Lung (tissue), 12 donors: ENCODE data around the gene NKTR. TPM values are rescaled to one million over a fixed set of nuclear protein-coding genes. Genes with fewer than 3 reads are reported as not detected.
A peak's percentile ranks its signal among the peaks of the same experiment; 100 is the strongest.

Experiments used
- ATAC-seq: fragments of 200-7000 bp; cut with Tn5 transposase; one replicate; pipeline ENCODE4 v1.9.1; 2020; ENCODE audit warnings: moderate number of reproducible peaks; ENCODE audit not compliant: insufficient read depth, low FRiP score
- DNase-seq, 3 donors: peaks; one replicate each; pipeline ENCODE4 v3.0.0-alpha.2; 2013 to 2017
- H3K27ac ChIP-seq, 2 donors: one replicate each; pipeline ENCODE4 v1.5.1; 2013; ENCODE audit warnings: mild to moderate bottlenecking in 2 of 2, moderate library complexity in 2 of 2, control low read depth in 1 of 2, inconsistent platforms in 1 of 2, low read depth in 1 of 2, low read length in 1 of 2
- H3K27me3 ChIP-seq, 3 donors: one replicate each; pipeline ENCODE4 v1.5.1; 2013; ENCODE audit warnings: low read length in 2 of 3; ENCODE audit not compliant: control insufficient read depth in 3 of 3, insufficient read depth in 3 of 3
- H3K36me3 ChIP-seq, 4 donors: one replicate each; pipeline ENCODE4 v1.5.1; 2013; ENCODE audit warnings: low read length in 4 of 4, mild to moderate bottlenecking in 1 of 4, moderate library complexity in 1 of 4; ENCODE audit not compliant: control insufficient read depth in 4 of 4, insufficient read depth in 4 of 4
- H3K4me1 ChIP-seq, 5 donors: one replicate each; pipeline ENCODE4 v1.5.1; 2013; ENCODE audit warnings: low read length in 5 of 5, mild to moderate bottlenecking in 2 of 5, moderate library complexity in 1 of 5; ENCODE audit not compliant: control insufficient read depth in 5 of 5, insufficient read depth in 5 of 5
- H3K4me3 ChIP-seq: one replicate; pipeline ENCODE4 v1.5.1; 2013; ENCODE audit warnings: mild to moderate bottlenecking, control low read depth, moderate library complexity
- H3K9ac ChIP-seq, 2 donors: one replicate each; pipeline ENCODE4 v1.5.1; 2013; ENCODE audit warnings: low read length in 2 of 2, control low read depth in 1 of 2; ENCODE audit not compliant: insufficient read depth in 1 of 2
- H3K9me3 ChIP-seq, 4 donors: one replicate each; pipeline ENCODE4 v1.5.1; 2013; ENCODE audit warnings: low read length in 3 of 4, mild to moderate bottlenecking in 1 of 4, moderate library complexity in 1 of 4; ENCODE audit not compliant: control insufficient read depth in 4 of 4, insufficient read depth in 3 of 4
- WGBS, 2 donors: extraction: QIAGEN DNeasy Blood & Tissue Kit; methylation state at CpG; one replicate each; pipeline ENCODE4 v1.1.7; 2013; 5-methylcytosine and 5-hydroxymethylcytosine counted together
- polyA plus RNA-seq, 2 donors: library from polyadenylated mRNA; stranded (reverse); fragments of 200-250 nt; gene quantifications; one replicate each; pipeline ENCODE4 v1.2.1, GENCODE V29; 2013
- total RNA-seq, 2 donors: library from RNA; depleted of rRNA in 1 of 2; stranded (reverse); fragments of >200 nt in 1 of 2; gene quantifications; one replicate each; pipeline ENCODE4 v1.2.1, GENCODE V29; 2014 to 2021
- TF ChIP-seq, protein P1 (sequence below): IDR thresholded peaks from 2 replicates; pipeline ENCODE4 v1.5.1; 2012; ENCODE audit warnings: mild to moderate bottlenecking; ENCODE audit errors: control extremely low read depth, extremely low read depth
- donor health status: control.
- donor health status: control.
- donor health status: Bipolar disorder and iron deficiency.
- donor health status: healthy.
- donor health status: DM: yes; HTN: yes; CAD: no.

The NKTR gene
- total and polyA plus RNA-seq, 4 donors: 15.3 to 291 (median 52.9) TPM

- TF ChIP-seq, protein P1, sequence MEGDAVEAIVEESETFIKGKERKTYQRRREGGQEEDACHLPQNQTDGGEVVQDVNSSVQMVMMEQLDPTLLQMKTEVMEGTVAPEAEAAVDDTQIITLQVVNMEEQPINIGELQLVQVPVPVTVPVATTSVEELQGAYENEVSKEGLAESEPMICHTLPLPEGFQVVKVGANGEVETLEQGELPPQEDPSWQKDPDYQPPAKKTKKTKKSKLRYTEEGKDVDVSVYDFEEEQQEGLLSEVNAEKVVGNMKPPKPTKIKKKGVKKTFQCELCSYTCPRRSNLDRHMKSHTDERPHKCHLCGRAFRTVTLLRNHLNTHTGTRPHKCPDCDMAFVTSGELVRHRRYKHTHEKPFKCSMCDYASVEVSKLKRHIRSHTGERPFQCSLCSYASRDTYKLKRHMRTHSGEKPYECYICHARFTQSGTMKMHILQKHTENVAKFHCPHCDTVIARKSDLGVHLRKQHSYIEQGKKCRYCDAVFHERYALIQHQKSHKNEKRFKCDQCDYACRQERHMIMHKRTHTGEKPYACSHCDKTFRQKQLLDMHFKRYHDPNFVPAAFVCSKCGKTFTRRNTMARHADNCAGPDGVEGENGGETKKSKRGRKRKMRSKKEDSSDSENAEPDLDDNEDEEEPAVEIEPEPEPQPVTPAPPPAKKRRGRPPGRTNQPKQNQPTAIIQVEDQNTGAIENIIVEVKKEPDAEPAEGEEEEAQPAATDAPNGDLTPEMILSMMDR: no peak
- Histone ChIP-seq H3K27me3 (no peaks in the 10 kb centered on the region), H3K9me3 (no peaks in the 10 kb centered on the region), H3K27ac (peak overlapping the region; percentile 89 to 97), H3K36me3 (peaks cover 0 to 16% (median 3%) of the 10 kb centered on the region in 4 donors), H3K4me1 (peaks cover 0 to 15% (median 7%) of the 10 kb centered on the region in 5 donors), H3K9ac (peak overlapping the region; percentile 90 to 97), H3K4me3 (peak overlapping the region; percentile 91)
- DNase-seq (peak in 2 of 3 donors; percentile 79 to 84), ATAC-seq (peak; percentile 28)
- 0% methylated on average over 29 to 31 of the region's 31 CpGs for WGBS, 2 donors
These were observed 631 bp downstream of the NKTR start for GRCh38 chr3:42600958-42601675.

- TF ChIP-seq, protein P1: no peak
- peak overlapping the region in 1 of 2 donors; percentile 89 for H3K27ac ChIP-seq
These were observed 1.6 kb downstream of the NKTR start for GRCh38 chr3:42601896-42602581.

DNA sequence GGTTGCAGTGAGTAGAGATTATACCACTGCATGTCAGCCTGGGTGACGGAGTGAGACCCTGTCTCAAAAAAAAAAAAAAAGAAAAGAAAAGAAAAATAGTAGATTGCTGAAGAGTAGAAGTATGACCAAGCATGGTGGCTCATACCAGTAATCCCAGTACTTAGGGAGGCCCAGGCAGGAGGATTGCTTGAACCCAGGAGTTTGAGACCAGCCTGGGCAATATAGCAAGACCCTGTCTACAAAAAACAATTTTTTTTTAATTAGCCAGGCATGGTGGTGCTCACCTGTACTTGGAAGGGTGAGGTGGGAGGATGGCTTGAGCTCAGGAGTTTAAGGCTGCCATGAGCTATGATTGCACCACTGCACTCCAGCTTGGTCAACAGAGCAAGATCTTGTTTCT lies 2.5 kb downstream of the NKTR start:
- no peak for DNase-seq
- H3K27ac ChIP-seq: peak overlapping the region in 1 of 2 donors; percentile 24
- peaks cover 0 to 16% (median 7%) of the 10 kb centered on the region in 5 donors for H3K4me1 ChIP-seq

More at GRCh38 chr3:42601896-42602581, 1.6 kb downstream of the NKTR start:
- DNase-seq (peak in 1 of 3 donors; percentile 24), ATAC-seq (no peak)
- no peaks in the 10 kb centered on the region for H3K27me3 ChIP-seq
- H3K36me3 ChIP-seq: peaks cover 0 to 20% (median 6%) of the 10 kb centered on the region in 4 donors
- peaks cover 0 to 16% (median 7%) of the 10 kb centered on the region in 5 donors for H3K4me1 ChIP-seq
- WGBS, 2 donors: 50 to 54% methylated on average over 9 of the region's 9 CpGs
- no peaks in the 10 kb centered on the region for H3K9me3 ChIP-seq
- H3K9ac ChIP-seq: peak overlapping the region in 1 of 2 donors; percentile 90
- no peak overlapping the region for H3K4me3 ChIP-seq

More for the DNA sequence above, 2.5 kb downstream of the NKTR start:
- 100% methylated on average over 1 of the region's 1 CpG for WGBS, 2 donors
- TF ChIP-seq, protein P1: no peak
- H3K27me3 ChIP-seq: no peaks in the 10 kb centered on the region
- no peak overlapping the region for H3K4me3 ChIP-seq
- no peak overlapping the region for H3K9ac ChIP-seq
- no peaks in the 10 kb centered on the region for H3K9me3 ChIP-seq
- no peak for ATAC-seq
- peaks cover 0 to 18% (median 6%) of the 10 kb centered on the region in 4 donors for H3K36me3 ChIP-seq
